Suppressor macrophage (primary cell): ENCODE measurements around the gene MYCBP.
A peak's percentile ranks its signal among the peaks of the same experiment; 100 is the strongest.

Experiments
- DNase-seq, 4 experiments: peaks; one replicate each; pipeline ENCODE4 v3.0.0-alpha.2; 2020 to 2022

MYCBP gene

GRCh38 chr1:38819040-38819439, 54.1 kb downstream of the MYCBP start:
- no peak for DNase-seq

- DNase-seq: peak; percentile 31 to 65 (median 46)
Observed at GRCh38 chr1:38818175-38818976, 54.8 kb downstream of the MYCBP start.

GRCh38 chr1:38817267-38818174, 55.6 kb downstream of the MYCBP start:
- no peak for DNase-seq

- DNase-seq: peak; percentile 30 to 64 (median 49)
Observed at GRCh38 chr1:38815903-38816627, 57.1 kb downstream of the MYCBP start.

GRCh38 chr1:38814984-38815464, 58.1 kb downstream of the MYCBP start:
- DNase-seq: no peak

- DNase-seq: no peak
Observed at GRCh38 chr1:38814444-38814983, 58.6 kb downstream of the MYCBP start.

- DNase-seq: no peak
Observed at GRCh38 chr1:38812981-38813380, 60.2 kb downstream of the MYCBP start.
